Epithelial cell of proximal tubule (primary cell): ENCODE results near the gene FERMT2. TPM values are rescaled to one million over a fixed set of nuclear protein-coding genes. Genes with fewer than 3 reads are reported as not detected.
A peak's percentile ranks its signal among the peaks of the same experiment; 100 is the strongest.

Experiments used
- DNase-seq: peaks from one replicate; pipeline ENCODE4 v3.0.0-alpha.2; 2011; ENCODE audit warnings: low read depth
- H3K4me3 ChIP-seq: 2 replicates; pipeline ENCODE4 v1.5.1; 2011; ENCODE audit warnings: low read depth, mild to moderate bottlenecking, low read length
- CTCF ChIP-seq: conservative IDR thresholded peaks from 2 replicates; pipeline ENCODE4 v1.5.1; 2012; ENCODE audit warnings: low read depth, mild to moderate bottlenecking, low read length
- total RNA-seq: library from RNA; depleted of rRNA; stranded (reverse); fragments of >200 nt; gene quantifications from 2 replicates; pipeline ENCODE4 v1.2.3, GENCODE V29; 2015

FERMT2 gene
- total RNA-seq, 1 donor from 2014 or later: 60.1 TPM

GRCh38 chr14:52987514-52987913 is 36.7 kb upstream of the FERMT2 start:
- no peak overlapping the region for H3K4me3 ChIP-seq
- no peak for TF ChIP-seq CTCF
- no peak for DNase-seq

GRCh38 chr14:52987042-52987441 is 36.2 kb upstream of the FERMT2 start:
- no peak overlapping the region for H3K4me3 ChIP-seq
- no peak for TF ChIP-seq CTCF
- DNase-seq: no peak

GRCh38 chr14:52977798-52978197 is 26.9 kb upstream of the FERMT2 start:
- no peak for DNase-seq
- no peak for TF ChIP-seq CTCF
- no peak overlapping the region for H3K4me3 ChIP-seq

GRCh38 chr14:52974406-52974805 is 23.6 kb upstream of the FERMT2 start:
- no peak for TF ChIP-seq CTCF
- H3K4me3 ChIP-seq: no peak overlapping the region
- DNase-seq: no peak

GRCh38 chr14:52961060-52961639 is 10.3 kb upstream of the FERMT2 start:
- DNase-seq: no peak
- no peak overlapping the region for H3K4me3 ChIP-seq
- peak; percentile 82 for TF ChIP-seq CTCF

GRCh38 chr14:52960627-52961026 is 9.8 kb upstream of the FERMT2 start:
- DNase-seq: no peak
- no peak for TF ChIP-seq CTCF

More at GRCh38 chr14:52960627-52961026, 9.8 kb upstream of the FERMT2 start:
- no peak overlapping the region for H3K4me3 ChIP-seq
